Kidney epithelial cell (primary cell): ENCODE results near the gene MCRIP1. TPM values are rescaled to one million over a fixed set of nuclear protein-coding genes. Genes with fewer than 3 reads are reported as not detected.

Experiments
- DNase-seq: peaks from one replicate; pipeline ENCODE4 v3.0.0-alpha.2; 2010; ENCODE audit warnings: low read depth
- H3K27me3 ChIP-seq: 2 replicates; pipeline ENCODE4 v1.6.0; 2011; ENCODE audit warnings: low read length; ENCODE audit not compliant: control insufficient read depth, insufficient read depth
- H3K36me3 ChIP-seq: 2 replicates; pipeline ENCODE4 v1.5.1; 2011; ENCODE audit warnings: low read length; ENCODE audit not compliant: control insufficient read depth, insufficient read depth
- H3K4me3 ChIP-seq: 2 replicates; pipeline ENCODE4 v1.5.1; 2011; ENCODE audit warnings: low read depth, mild to moderate bottlenecking, control low read depth, low read length
- total RNA-seq: library from RNA; depleted of rRNA; stranded (reverse); fragments of >200 nt; gene quantifications from 2 replicates; pipeline ENCODE4 v1.2.3, GENCODE V29; 2015
- TF ChIP-seq, protein P1 (sequence below): IDR thresholded peaks from 2 replicates; pipeline ENCODE4 v1.5.1; 2011; ENCODE audit warnings: mild to moderate bottlenecking, moderate library complexity, low read length, control low read depth, inconsistent platforms; ENCODE audit not compliant: insufficient read depth, poor library complexity, severe bottlenecking

MCRIP1 gene
- total RNA-seq, 1 donor from 2014 or later, result 131 TPM

DNA sequence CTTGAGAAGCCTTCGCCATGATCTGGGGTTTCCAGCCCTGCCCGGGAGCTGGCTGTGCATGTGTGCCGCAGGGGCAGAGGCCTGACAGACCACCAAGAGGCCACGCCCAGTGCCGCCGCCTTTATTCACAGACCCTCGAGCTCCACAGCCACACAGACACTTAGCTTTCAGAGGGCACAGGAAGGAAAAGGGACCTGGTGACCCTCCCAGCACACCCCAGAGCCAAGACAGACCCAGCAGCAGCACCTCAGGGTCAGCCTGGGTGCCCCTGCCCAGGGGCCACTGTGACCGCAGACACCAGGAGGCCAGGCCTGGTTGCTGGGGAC, 10.8 kb downstream of the MCRIP1 start:
- no peak overlapping the region for H3K4me3 ChIP-seq
- peaks cover 1% of the 10 kb centered on the region for H3K36me3 ChIP-seq
- peaks cover 9% of the 10 kb centered on the region for H3K27me3 ChIP-seq
- TF ChIP-seq, protein P1, sequence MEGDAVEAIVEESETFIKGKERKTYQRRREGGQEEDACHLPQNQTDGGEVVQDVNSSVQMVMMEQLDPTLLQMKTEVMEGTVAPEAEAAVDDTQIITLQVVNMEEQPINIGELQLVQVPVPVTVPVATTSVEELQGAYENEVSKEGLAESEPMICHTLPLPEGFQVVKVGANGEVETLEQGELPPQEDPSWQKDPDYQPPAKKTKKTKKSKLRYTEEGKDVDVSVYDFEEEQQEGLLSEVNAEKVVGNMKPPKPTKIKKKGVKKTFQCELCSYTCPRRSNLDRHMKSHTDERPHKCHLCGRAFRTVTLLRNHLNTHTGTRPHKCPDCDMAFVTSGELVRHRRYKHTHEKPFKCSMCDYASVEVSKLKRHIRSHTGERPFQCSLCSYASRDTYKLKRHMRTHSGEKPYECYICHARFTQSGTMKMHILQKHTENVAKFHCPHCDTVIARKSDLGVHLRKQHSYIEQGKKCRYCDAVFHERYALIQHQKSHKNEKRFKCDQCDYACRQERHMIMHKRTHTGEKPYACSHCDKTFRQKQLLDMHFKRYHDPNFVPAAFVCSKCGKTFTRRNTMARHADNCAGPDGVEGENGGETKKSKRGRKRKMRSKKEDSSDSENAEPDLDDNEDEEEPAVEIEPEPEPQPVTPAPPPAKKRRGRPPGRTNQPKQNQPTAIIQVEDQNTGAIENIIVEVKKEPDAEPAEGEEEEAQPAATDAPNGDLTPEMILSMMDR, result no peak
- no peak for DNase-seq

DNA sequence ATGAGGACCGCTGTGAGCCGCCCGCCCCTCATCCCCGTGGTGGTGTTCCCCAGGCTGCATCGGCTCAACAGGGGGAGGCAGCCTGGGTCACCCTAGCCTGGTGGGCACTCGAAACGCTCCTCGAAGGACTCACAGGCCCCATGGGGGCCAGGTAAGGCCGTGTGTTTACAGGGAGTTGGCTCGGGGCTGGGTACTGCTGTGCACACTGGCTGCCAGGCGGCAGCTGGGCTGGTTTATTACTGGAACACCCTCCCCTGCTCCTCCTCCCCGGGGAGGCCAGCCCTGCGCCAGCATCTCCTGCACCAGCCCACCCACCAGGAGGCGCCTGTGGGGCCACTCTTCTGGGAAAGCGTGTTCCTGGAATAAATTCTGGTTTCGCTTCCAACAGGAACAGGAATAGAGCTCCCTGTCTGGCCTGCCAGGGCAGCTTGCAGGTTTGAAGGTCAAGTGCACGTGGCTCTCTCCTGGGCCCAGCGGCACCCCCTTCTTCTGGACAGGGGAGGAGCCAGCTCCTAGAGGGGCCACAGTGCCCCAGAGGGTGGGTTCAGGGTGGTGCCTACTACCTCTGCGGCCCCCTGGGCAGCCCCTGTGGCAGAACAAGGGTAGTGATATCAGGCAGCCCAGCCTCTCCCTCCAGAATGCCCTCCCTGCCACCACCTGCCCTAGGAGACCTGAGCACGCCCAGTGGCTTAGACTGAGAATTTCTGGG, 11.3 kb downstream of the MCRIP1 start:
- DNase-seq, result no peak
- Histone ChIP-seq H3K27me3 (peaks cover 9% of the 10 kb centered on the region), H3K36me3 (peaks cover 1% of the 10 kb centered on the region), H3K4me3 (no peak overlapping the region)
- TF ChIP-seq, protein P1, result peak; percentile 60

DNA sequence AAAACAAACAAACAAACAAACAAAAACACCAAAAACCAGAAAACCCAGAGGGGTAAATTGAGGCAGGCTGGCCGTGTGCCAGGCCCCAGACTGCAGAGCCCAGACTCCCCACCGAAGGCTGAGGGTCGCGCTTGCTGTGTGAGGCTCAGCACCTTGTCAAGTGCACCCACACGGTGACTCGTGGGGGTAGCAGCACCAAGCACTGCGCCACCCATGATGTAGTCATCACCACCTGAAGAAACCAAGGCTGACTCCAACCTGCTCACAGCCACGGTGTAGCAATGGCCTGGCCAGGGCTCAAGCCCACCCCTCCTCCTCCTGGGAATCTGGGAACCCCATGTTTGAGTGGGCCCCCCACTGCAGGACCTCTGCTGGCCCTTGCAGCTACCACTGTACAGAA, 11.9 kb downstream of the MCRIP1 start:
- Histone ChIP-seq H3K4me3 (no peak overlapping the region), H3K36me3 (peaks cover 1% of the 10 kb centered on the region), H3K27me3 (peaks cover 9% of the 10 kb centered on the region)
- no peak for DNase-seq
- TF ChIP-seq, protein P1, result no peak

DNA sequence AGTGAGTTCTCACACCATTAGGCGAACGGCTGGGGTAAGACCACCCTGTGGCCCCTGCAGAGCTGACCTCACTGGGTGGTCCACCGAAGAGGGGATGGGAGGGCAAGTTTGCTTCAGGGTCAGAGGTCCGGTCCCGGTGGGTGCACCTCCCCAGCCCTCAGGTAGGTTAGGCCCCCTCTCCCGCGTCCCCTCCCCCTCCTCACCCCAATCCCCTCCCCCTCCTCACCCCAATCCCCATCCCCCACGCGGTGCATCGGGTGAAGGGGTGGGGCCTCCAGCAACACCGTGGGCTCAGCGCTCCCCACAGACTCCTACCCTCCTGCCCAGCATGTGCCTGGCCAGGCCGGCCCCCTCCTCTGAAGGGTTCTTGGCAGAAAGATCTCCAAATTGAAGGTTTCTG, 13.4 kb downstream of the MCRIP1 start:
- peaks cover 9% of the 10 kb centered on the region for H3K27me3 ChIP-seq
- H3K4me3 ChIP-seq, result no peak overlapping the region
- TF ChIP-seq, protein P1, result no peak
- no peak for DNase-seq
- H3K36me3 ChIP-seq, result peaks cover 1% of the 10 kb centered on the region

DNA sequence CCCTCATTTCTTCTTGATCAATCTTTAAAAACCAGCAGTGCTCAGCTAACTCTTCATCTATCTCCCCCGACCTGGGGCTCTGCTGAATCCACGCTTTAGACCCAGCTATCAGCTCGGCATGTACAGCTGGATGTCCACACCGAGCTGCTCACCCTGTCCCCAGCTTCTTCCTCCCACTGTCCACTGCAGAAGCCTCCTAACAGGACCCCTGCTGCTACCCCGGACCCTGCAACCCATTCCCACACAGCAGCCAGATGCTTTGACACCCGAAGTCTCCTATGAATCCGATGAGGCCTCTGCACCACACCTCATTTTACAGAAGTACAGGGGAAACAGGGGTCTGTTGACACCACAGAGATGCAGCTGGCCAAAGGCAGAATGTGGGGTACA, 15.3 kb downstream of the MCRIP1 start:
- H3K27me3 ChIP-seq, result peaks cover 9% of the 10 kb centered on the region
- no peak for DNase-seq
- no peak overlapping the region for H3K4me3 ChIP-seq
- H3K36me3 ChIP-seq, result peaks cover 1% of the 10 kb centered on the region
- TF ChIP-seq, protein P1, result no peak

DNA sequence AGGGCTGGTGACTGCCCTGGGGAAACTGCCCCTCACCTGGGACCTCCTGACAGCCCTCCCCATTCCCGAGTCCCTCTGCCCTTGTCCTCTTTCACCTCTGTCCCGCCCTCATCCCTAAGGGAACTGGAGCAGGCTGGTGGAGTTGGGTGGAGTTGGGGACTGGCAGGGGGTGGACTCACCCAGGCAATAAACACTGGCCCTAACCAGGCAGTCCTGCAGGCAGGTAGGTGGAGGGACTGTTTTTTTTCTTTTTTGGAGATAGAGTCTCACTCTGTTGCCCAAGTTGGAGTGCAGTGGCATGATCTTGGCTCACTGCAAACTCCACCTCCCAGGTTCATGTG, 17.5 kb downstream of the MCRIP1 start:
- TF ChIP-seq, protein P1, result no peak
- Histone ChIP-seq H3K27me3 (peaks cover 19% of the 10 kb centered on the region), H3K4me3 (no peak overlapping the region), H3K36me3 (no peaks in the 10 kb centered on the region)
- no peak for DNase-seq
